Kidney (tissue), 14 donors: ENCODE measurements around the gene ZNF101. TPM values are rescaled to one million over a fixed set of nuclear protein-coding genes. Genes with fewer than 3 reads are reported as not detected.

ENCODE experiments used
- DNase-seq, 5 donors: peaks; one replicate each; pipeline ENCODE4 v3.0.0-alpha.2; 2013 to 2020
- FAIRE-seq: peaks from 2 replicates; lab custom pipeline; 2012; peaks lifted over from hg19 to GRCh38; lab: Jason Lieb, UNC
- H3K27ac ChIP-seq, 2 donors: one replicate each; pipeline ENCODE4 v1.7.0; 2013; ENCODE audit warnings: low read depth in 2 of 2, low read length in 2 of 2, inconsistent platforms in 1 of 2
- H3K27me3 ChIP-seq: one replicate; pipeline ENCODE4 v1.7.1; 2013; ENCODE audit warnings: low read length, inconsistent platforms; ENCODE audit not compliant: control insufficient read depth, insufficient read depth
- H3K36me3 ChIP-seq, 3 donors: one replicate each; pipeline versions ENCODE4 v1.7.0 to v1.7.1; 2013; ENCODE audit warnings: low read length in 3 of 3, control low read depth in 1 of 3, inconsistent platforms in 1 of 3; ENCODE audit not compliant: insufficient read depth in 3 of 3, control insufficient read depth in 2 of 3
- H3K4me1 ChIP-seq, 3 donors: one replicate each; pipeline versions ENCODE4 v1.7.0 to v1.7.1; 2013; ENCODE audit warnings: low read length in 3 of 3, inconsistent platforms in 1 of 3, low read depth in 1 of 3; ENCODE audit not compliant: control insufficient read depth in 2 of 3, insufficient read depth in 2 of 3
- H3K4me3 ChIP-seq, 3 donors: one replicate each; pipeline versions ENCODE4 v1.7.0 to v1.8.1; 2013; ENCODE audit warnings: low read length in 3 of 3, control low read depth in 1 of 3, inconsistent platforms in 1 of 3
- H3K9ac ChIP-seq, 3 donors: one replicate each; pipeline versions ENCODE4 v1.7.0 to v1.7.1; 2013; ENCODE audit warnings: low read length in 3 of 3, control low read depth in 1 of 3, inconsistent platforms in 1 of 3
- H3K9me3 ChIP-seq, 3 donors: one replicate each; pipeline versions ENCODE4 v1.7.0 to v1.7.1; 2013; ENCODE audit warnings: low read length in 3 of 3, control low read depth in 1 of 3, inconsistent platforms in 1 of 3; ENCODE audit not compliant: control insufficient read depth in 2 of 3, insufficient read depth in 1 of 3
- intact Hi-C: fragments of 100-400 bp; cut with DNase I; formaldehyde crosslinking; loops from one replicate; pipeline ENCODE4 v1.11.1; 2022
- polyA plus RNA-seq: library from polyadenylated mRNA; stranded (reverse); fragments of 350-450 nt; fragmentation: Illumina TruSeq; extraction: RNeasy Lipid Tissue Mini Kit (QIAGEN cat#74804); gene quantifications from one replicate; pipeline ENCODE4 v1.2.3, GENCODE V29; 2014; ENCODE audit warnings: low read depth, low replicate concordance; ENCODE audit not compliant: insufficient read depth
- total RNA-seq: library from RNA; stranded (reverse); fragmentation: NEBNext Ultra II Directional; extraction: Animal tissue kit (Norgen Biotek cat#: 25700); gene quantifications from one replicate; pipeline ENCODE4 v1.2.1, GENCODE V29; 2021
- TF ChIP-seq, protein P1 (sequence below): IDR thresholded peaks from 3 replicates; pipeline ENCODE4 v1.5.1; 2012; ENCODE audit warnings: mild to moderate bottlenecking, moderate library complexity, borderline replicate concordance; ENCODE audit not compliant: insufficient read depth; ENCODE audit errors: extremely low read depth
- donor health status: control.
- donor health status: control.
- donor health status: control.
- donor health status: control.
- donor health status: control.
- donor health status: DM: yes; HTN: yes; CAD: no.
- donor health status: Normal renal cell carcinoma (clear cell type).

ZNF101 gene
- total and polyA plus RNA-seq, 2 donors from 2014 or later = 10.2 to 21.2 TPM

DNA sequence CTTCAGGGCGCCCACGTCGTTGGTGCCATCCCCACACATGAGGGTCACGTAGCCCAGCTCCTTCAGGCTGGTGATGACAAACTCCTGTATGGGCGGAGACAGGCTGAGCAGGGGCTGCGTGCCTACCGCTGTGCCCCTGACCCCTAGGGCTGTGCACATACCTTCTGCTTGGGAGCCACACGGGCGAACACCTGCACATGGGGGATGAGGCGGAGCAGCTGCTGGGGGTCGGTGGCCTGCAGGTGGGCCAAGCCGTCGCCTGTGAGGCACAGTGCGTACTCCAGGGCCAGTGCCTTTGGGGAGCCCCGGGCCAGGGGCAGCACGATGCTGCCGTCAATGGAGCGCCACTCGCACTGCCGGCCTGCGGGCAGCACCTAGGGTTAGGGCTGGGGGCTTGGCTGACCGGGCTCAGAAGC lies 19.1 kb upstream of the ZNF101 start:
- TF ChIP-seq, protein P1, sequence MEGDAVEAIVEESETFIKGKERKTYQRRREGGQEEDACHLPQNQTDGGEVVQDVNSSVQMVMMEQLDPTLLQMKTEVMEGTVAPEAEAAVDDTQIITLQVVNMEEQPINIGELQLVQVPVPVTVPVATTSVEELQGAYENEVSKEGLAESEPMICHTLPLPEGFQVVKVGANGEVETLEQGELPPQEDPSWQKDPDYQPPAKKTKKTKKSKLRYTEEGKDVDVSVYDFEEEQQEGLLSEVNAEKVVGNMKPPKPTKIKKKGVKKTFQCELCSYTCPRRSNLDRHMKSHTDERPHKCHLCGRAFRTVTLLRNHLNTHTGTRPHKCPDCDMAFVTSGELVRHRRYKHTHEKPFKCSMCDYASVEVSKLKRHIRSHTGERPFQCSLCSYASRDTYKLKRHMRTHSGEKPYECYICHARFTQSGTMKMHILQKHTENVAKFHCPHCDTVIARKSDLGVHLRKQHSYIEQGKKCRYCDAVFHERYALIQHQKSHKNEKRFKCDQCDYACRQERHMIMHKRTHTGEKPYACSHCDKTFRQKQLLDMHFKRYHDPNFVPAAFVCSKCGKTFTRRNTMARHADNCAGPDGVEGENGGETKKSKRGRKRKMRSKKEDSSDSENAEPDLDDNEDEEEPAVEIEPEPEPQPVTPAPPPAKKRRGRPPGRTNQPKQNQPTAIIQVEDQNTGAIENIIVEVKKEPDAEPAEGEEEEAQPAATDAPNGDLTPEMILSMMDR = no peak

GRCh38 chr19:19650331-19650730 lies 18.3 kb upstream of the ZNF101 start:
- no peaks in the 10 kb centered on the region for H3K27me3 ChIP-seq
- intact Hi-C loops = no loop called here
- H3K36me3 ChIP-seq = peaks cover 0 to 63% (median 33%) of the 10 kb centered on the region in 3 donors
- H3K4me1 ChIP-seq = no peaks in the 10 kb centered on the region
- H3K27ac ChIP-seq = no peak overlapping the region
- H3K9me3 ChIP-seq = no peaks in the 10 kb centered on the region
- no peak overlapping the region for H3K9ac ChIP-seq
- no peak for DNase-seq
- H3K4me3 ChIP-seq = no peak overlapping the region
- FAIRE-seq = no peak
- TF ChIP-seq, protein P1 = no peak

More for the DNA sequence above, 19.1 kb upstream of the ZNF101 start:
- no peak overlapping the region for H3K4me3 ChIP-seq
- no peaks in the 10 kb centered on the region for H3K27me3 ChIP-seq
- H3K9me3 ChIP-seq = no peaks in the 10 kb centered on the region
- H3K27ac ChIP-seq = no peak overlapping the region
- DNase-seq (no peak), FAIRE-seq (no peak)
- H3K4me1 ChIP-seq = no peaks in the 10 kb centered on the region
- intact Hi-C loops = no loop called here
- peaks cover 0 to 55% (median 28%) of the 10 kb centered on the region in 3 donors for H3K36me3 ChIP-seq
- H3K9ac ChIP-seq = no peak overlapping the region

DNA sequence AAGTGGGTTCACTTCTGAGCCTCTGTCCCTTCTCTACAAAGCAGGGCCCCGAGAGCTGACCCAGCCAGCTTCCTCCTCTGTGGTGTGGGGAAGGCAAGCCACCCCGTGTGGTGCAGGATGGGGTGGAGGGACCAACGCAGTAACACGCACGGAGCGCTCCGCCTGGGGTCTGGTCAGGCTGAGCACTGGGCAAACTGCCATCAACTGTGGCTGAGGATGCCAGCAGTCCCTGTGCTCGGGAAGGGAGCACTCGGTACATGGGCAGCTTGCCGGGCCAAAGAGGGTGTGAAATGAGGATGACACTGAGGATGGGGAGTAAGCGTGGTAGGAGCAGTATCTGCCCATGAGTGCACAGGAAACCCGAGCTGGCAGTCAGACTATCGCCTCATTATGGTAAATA lies 17.6 kb upstream of the ZNF101 start:
- intact Hi-C loops = no loop called here
- H3K9me3 ChIP-seq = no peaks in the 10 kb centered on the region
- H3K9ac ChIP-seq = no peak overlapping the region
- H3K4me3 ChIP-seq = no peak overlapping the region
- TF ChIP-seq, protein P1 = no peak
- FAIRE-seq (no peak), DNase-seq (no peak)
- no peak overlapping the region for H3K27ac ChIP-seq
- peaks cover 0 to 70% (median 39%) of the 10 kb centered on the region in 3 donors for H3K36me3 ChIP-seq
- H3K4me1 ChIP-seq = no peaks in the 10 kb centered on the region
- H3K27me3 ChIP-seq = no peaks in the 10 kb centered on the region
